Measurements from ENCODE around the gene UNC5C. TPM values are rescaled to one million over a fixed set of nuclear protein-coding genes. Genes with fewer than 3 reads are reported as not detected.

Gene UNC5C
- total and polyA plus RNA-seq, 2 of the 8 experiments (the other 6 are each of a cell fraction or from before 2014, with no cell fraction given), result 0.30 to 1.3 TPM

GRCh38 chr4:95409750-95410149 is 139.0 kb downstream of the UNC5C start:
- Histone ChIP-seq H3K4me1 (replicated peaks in 1 of 4; ENCODE audit: control insufficient read depth in 3 of 4, insufficient read depth in 4 of 4, low read length in 3 of 4) (no peaks in the 10 kb centered on the region), H2BK20ac (ENCODE audit: low read length) (no peak overlapping the region), H3K27me3 (replicated peaks in 1 of 4; ENCODE audit: control insufficient read depth in 3 of 4, extremely low read depth in 1 of 4, insufficient read depth in 3 of 4, low read length in 3 of 4) (no peaks in the 10 kb centered on the region), H2BK120ac (replicated peaks; ENCODE audit: low read depth, low read length) (no peak overlapping the region), H2BK15ac (ENCODE audit: low read length) (no peak overlapping the region), H2AK5ac (ENCODE audit: low read depth, low read length) (no peak overlapping the region), H3K79me2 (ENCODE audit: control insufficient read depth in 1 of 2, insufficient read depth in 2 of 2, low read length in 2 of 2) (no peaks in the 10 kb centered on the region), H3K27ac (ENCODE audit: low read depth, low read length) (no peak overlapping the region), H2BK5ac (ENCODE audit: low read depth, low read length) (no peak overlapping the region), H3K23me2 (ENCODE audit: low read depth, low read length) (no peaks in the 10 kb centered on the region), H2AFZ (ENCODE audit: low read length) (no peak overlapping the region), H3K79me1 (ENCODE audit: low read depth, low read length) (no peaks in the 10 kb centered on the region), H4K91ac (replicated peaks; ENCODE audit: insufficient read length, low read length) (no peak overlapping the region), H4K20me1 (replicated peaks in 1 of 2; ENCODE audit: control insufficient read depth in 1 of 2, insufficient read depth in 2 of 2, low read length in 2 of 2) (no peaks in the 10 kb centered on the region), H3K56ac (replicated peaks; ENCODE audit: insufficient read length, low read depth, low read length) (no peak overlapping the region), H3K4ac (replicated peaks; ENCODE audit: insufficient read length, low read depth, low read length) (no peak overlapping the region), H3K18ac (ENCODE audit: extremely low read depth, low read length) (no peak overlapping the region), H3K36me3 (ENCODE audit: control insufficient read depth in 2 of 4, insufficient read depth in 4 of 4, low read length in 3 of 4) (no peaks in the 10 kb centered on the region), H3K4me3 (ENCODE audit: extremely low read depth in 1 of 4, insufficient read depth in 2 of 4, low read depth in 3 of 4, low read length in 4 of 4) (no peak overlapping the region), H3K4me2 (ENCODE audit: insufficient read depth in 1 of 2, low read depth in 2 of 2, low read length in 2 of 2) (no peak overlapping the region), H3K9me3 (ENCODE audit: insufficient read depth in 2 of 2, low read depth in 1 of 2, low read length in 1 of 2) (no peaks in the 10 kb centered on the region), H2BK12ac (ENCODE audit: low read depth, low read length) (no peak overlapping the region), H4K5ac (ENCODE audit: insufficient read length, low read depth, low read length) (no peak overlapping the region), H3K14ac (ENCODE audit: insufficient read length) (no peak overlapping the region), H4K8ac (ENCODE audit: extremely low read depth, insufficient read depth, low read length) (no peak overlapping the region), H3K9ac (replicated peaks in 1 of 4; ENCODE audit: extremely low read depth in 1 of 4, low read depth in 3 of 4, low read length in 3 of 4) (no peak overlapping the region), H3K23ac (ENCODE audit: insufficient read length) (no peak overlapping the region)
- TF ChIP-seq TBP (IDR thresholded peaks at IDR 0.05; ENCODE audit: low read depth, low read length) (no peak), KDM1A (IDR thresholded peaks at IDR 0.05; ENCODE audit: borderline replicate concordance, low read length) (no peak), POLR2AphosphoS5 (IDR thresholded peaks at IDR 0.05; ENCODE audit: low read depth, low read length) (no peak), CBX5 (IDR thresholded peaks at IDR 0.05; ENCODE audit: low read depth, low read length) (no peak), TEAD4 (IDR thresholded peaks at IDR 0.05; ENCODE audit: low read depth, low read length) (no peak)
- WGBS, 2 experiments (ENCODE audit: extremely low coverage in 1 of 2, insufficient coverage in 1 of 2, insufficient read length in 1 of 2, insufficient replicate concordance in 2 of 2, low coverage in 1 of 2, low lambda C conversion rate in 2 of 2, missing lambda C conversion rate in 1 of 2), result 86% methylated on average over 2 of the region's 2 CpGs; no CpG with 5 or more reads in 1 of the 2 experiments
- FAIRE-seq (no peak), DNase-seq (ENCODE audit: low read depth in 1 of 2, low spot score in 2 of 2) (no peak)
- CTCF ChIA-PET (ENCODE audit: partially characterized antibody), result no interaction called here
- POLR2A ChIA-PET (ENCODE audit: partially characterized antibody), result no interaction called here
